Fibroblast of pulmonary artery (primary cell): ENCODE measurements around the gene CNTNAP5.

Experiments used
- DNase-seq: peaks from one replicate; pipeline ENCODE4 v3.0.0-alpha.2; 2010; ENCODE audit warnings: low read depth
- H3K4me3 ChIP-seq: replicated peaks from 2 replicates; pipeline ENCODE4 v1.5.1; 2011; ENCODE audit warnings: low read depth, mild to moderate bottlenecking, control low read depth, low read length, moderate library complexity
- CTCF ChIP-seq: IDR thresholded peaks from 2 replicates; pipeline ENCODE4 v1.5.1; 2011; ENCODE audit warnings: mild to moderate bottlenecking, control low read depth, low read length, inconsistent platforms; ENCODE audit errors: missing control alignments

Gene CNTNAP5

DNA sequence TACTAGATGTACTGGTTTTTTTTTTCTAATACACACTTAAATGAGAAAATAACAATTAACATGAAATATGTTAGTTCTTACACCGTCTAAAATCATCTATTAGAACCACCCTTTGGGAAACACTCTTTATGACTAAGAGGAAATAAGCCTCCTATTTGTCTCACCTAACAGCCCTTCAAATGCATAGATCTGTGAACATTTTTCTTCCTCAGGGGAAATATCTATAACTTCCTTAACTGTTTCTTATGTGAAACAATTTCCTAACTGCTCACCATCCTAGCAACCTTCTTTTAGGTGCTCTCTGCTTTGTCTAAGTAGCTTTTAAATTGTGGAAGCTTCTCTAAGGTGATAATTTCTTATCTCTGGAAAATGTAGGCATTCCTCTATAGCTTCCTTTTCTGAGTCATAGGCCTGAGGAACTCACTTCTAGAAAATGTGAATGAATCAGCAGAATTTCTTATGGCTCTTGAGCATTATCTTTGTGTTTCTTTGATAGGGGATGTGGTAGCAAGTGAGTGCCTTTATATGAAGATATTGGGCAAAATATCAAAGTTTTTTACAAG, 56.1 kb downstream of the CNTNAP5 start:
- H3K4me3 ChIP-seq, result no peak overlapping the region
- TF ChIP-seq CTCF, result no peak
- peak; percentile 40 for DNase-seq

- no peak for TF ChIP-seq CTCF
- no peak overlapping the region for H3K4me3 ChIP-seq
- DNase-seq, result no peak
Observed at GRCh38 chr2:124088616-124089015, 63.5 kb downstream of the CNTNAP5 start.

GRCh38 chr2:124091721-124092120, 66.6 kb downstream of the CNTNAP5 start:
- H3K4me3 ChIP-seq, result no peak overlapping the region
- no peak for DNase-seq
- TF ChIP-seq CTCF, result no peak

- TF ChIP-seq CTCF, result no peak
- DNase-seq, result no peak
- no peak overlapping the region for H3K4me3 ChIP-seq
Observed at GRCh38 chr2:124092651-124093050, 67.6 kb downstream of the CNTNAP5 start.

GRCh38 chr2:124104914-124105313, 79.8 kb downstream of the CNTNAP5 start:
- TF ChIP-seq CTCF, result no peak
- DNase-seq, result no peak
- no peak overlapping the region for H3K4me3 ChIP-seq

DNA sequence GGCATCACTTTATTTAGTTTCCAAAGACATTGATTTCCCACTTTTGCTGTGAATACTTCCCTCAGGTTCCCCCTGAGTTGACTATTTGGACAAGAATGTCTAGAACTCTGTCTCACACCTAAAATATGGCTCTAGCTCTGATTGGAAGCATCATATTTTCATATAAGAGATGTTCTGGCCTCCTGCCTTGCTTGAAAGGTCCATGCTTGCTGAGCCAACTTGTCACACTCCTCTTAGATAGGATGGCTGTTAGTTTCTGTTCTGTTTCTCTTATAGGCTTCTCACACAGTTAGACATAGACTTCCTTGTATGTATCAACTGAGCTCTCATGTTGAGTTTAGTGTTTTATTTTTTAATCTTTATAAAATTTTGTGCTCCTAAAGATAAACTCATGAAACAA, 87.1 kb downstream of the CNTNAP5 start:
- H3K4me3 ChIP-seq, result no peak overlapping the region
- no peak for TF ChIP-seq CTCF
- DNase-seq, result peak; percentile 22

- no peak for TF ChIP-seq CTCF
Observed at GRCh38 chr2:124112966-124113365, 87.9 kb downstream of the CNTNAP5 start.

More at GRCh38 chr2:124112966-124113365, 87.9 kb downstream of the CNTNAP5 start:
- peak; percentile 87 for DNase-seq
- no peak overlapping the region for H3K4me3 ChIP-seq
